K562 (cell line): ENCODE measurements around the gene FKBP11.

Experiments
- JUND ChIP-seq, 2 experiments: IDR thresholded peaks; 2 replicates in 1 of 2; 3 replicates in 1 of 2; pipeline ENCODE4 v1.6.1; 2011; ENCODE audit warnings: borderline replicate concordance in 2 of 2, low read depth in 2 of 2, low read length in 2 of 2, improper control_type of control experiment in 1 of 2, missing biosample characterization in 1 of 2, missing genetic modification characterization in 1 of 2, missing genetic modification reagents in 1 of 2
- NCOA6 ChIP-seq: fragments of 450-650 bp; IDR thresholded peaks from 2 replicates; pipeline ENCODE4 v1.6.1; 2017; ENCODE audit warnings: mild to moderate bottlenecking
- NFATC3 ChIP-seq: fragments of 450-650 bp; IDR thresholded peaks from 2 replicates; pipeline ENCODE4 v1.6.1; 2017; ENCODE audit warnings: mild to moderate bottlenecking
- POLR2A ChIP-seq: fragments of 450-650 bp; conservative IDR thresholded peaks from 2 replicates; pipeline ENCODE4 v1.6.1; 2016
- SMARCA4 ChIP-seq: fragments of 450-650 bp; IDR thresholded peaks from 2 replicates; pipeline ENCODE4 v1.6.1; 2016
- ZNF561 ChIP-seq: fragments of 450-650 bp; formaldehyde crosslinking; conservative IDR thresholded peaks from 2 replicates; pipeline ENCODE4 v1.4.0; 2020; ENCODE audit warnings: mild to moderate bottlenecking, moderate library complexity
- ZNF584 ChIP-seq: fragments of 200-800 bp; sonication (Bioruptor generic); IDR thresholded peaks from 2 replicates; pipeline ENCODE4 v1.6.1; 2016; ENCODE audit warnings: low read depth, mild to moderate bottlenecking, missing genetic modification characterization, missing compliant biosample characterization
- TF ChIP-seq, protein P1 (sequence below): sonication (generic); formaldehyde crosslinking; IDR thresholded peaks from 2 replicates; pipeline ENCODE4 v1.8.1; 2023; ENCODE audit warnings: mild to moderate bottlenecking, missing genetic modification reagents, moderate library complexity
- TF ChIP-seq, protein P2 (sequence below), 3 experiments: IDR thresholded peaks in 2 of 3; conservative IDR thresholded peaks in 1 of 3; 2 replicates each; pipeline ENCODE4 v1.5.1; 2011 to 2012; ENCODE audit warnings: low read length in 3 of 3, mild to moderate bottlenecking in 3 of 3, control low read depth in 2 of 3, improper control_type of control experiment in 1 of 3, inconsistent platforms in 1 of 3, low read depth in 1 of 3, mixed read lengths in 1 of 3, moderate library complexity in 1 of 3; ENCODE audit not compliant: insufficient read depth in 2 of 3
- TF ChIP-seq, protein P3 (sequence below): fragments of 450-650 bp; IDR thresholded peaks from 2 replicates; pipeline ENCODE4 v1.6.1; 2018; ENCODE audit not compliant: partially characterized antibody

DNA sequence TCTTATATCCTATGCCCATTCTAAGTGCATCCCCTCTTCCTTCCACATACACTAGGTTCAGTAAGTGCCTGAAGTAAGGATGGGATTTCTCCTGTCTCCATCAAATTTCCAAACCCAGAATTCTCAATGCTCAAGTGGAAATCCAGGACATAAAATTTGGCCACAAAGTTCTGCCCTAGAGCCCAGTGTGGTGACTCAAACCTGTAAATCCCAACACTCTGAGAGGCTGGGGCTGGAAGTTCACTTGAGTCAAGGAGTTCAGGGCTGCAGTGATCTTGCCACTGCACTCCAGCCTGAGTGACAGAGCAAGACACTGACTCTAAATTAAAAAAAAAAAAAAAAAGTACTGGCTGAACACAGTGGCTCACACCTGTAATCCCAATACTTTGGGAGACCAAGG, 36.5 kb upstream of the FKBP11 start:
- TF ChIP-seq, protein P1, sequence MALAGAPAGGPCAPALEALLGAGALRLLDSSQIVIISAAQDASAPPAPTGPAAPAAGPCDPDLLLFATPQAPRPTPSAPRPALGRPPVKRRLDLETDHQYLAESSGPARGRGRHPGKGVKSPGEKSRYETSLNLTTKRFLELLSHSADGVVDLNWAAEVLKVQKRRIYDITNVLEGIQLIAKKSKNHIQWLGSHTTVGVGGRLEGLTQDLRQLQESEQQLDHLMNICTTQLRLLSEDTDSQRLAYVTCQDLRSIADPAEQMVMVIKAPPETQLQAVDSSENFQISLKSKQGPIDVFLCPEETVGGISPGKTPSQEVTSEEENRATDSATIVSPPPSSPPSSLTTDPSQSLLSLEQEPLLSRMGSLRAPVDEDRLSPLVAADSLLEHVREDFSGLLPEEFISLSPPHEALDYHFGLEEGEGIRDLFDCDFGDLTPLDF (CRISPR knock-in tag): no peak
- TF ChIP-seq POLR2A (no peak), ZNF584 (CRISPR knock-in tag) (no peak), JUND (IDR thresholded peaks at IDR 0.05; ENCODE audit: borderline replicate concordance, low read depth, low read length) (no peak), JUND (tag; IDR thresholded peaks at IDR 0.05; ENCODE audit: borderline replicate concordance, low read depth, low read length) (no peak), NCOA6 (no peak), SMARCA4 (no peak), NFATC3 (no peak), ZNF561 (CRISPR knock-in tag) (no peak)
- TF ChIP-seq, protein P2, sequence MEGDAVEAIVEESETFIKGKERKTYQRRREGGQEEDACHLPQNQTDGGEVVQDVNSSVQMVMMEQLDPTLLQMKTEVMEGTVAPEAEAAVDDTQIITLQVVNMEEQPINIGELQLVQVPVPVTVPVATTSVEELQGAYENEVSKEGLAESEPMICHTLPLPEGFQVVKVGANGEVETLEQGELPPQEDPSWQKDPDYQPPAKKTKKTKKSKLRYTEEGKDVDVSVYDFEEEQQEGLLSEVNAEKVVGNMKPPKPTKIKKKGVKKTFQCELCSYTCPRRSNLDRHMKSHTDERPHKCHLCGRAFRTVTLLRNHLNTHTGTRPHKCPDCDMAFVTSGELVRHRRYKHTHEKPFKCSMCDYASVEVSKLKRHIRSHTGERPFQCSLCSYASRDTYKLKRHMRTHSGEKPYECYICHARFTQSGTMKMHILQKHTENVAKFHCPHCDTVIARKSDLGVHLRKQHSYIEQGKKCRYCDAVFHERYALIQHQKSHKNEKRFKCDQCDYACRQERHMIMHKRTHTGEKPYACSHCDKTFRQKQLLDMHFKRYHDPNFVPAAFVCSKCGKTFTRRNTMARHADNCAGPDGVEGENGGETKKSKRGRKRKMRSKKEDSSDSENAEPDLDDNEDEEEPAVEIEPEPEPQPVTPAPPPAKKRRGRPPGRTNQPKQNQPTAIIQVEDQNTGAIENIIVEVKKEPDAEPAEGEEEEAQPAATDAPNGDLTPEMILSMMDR (IDR thresholded peaks at IDR 0.05 in 2 of 3, conservative IDR thresholded peaks at IDR 0.05 in 1 of 3; ENCODE audit: insufficient read depth in 2 of 3, low read depth in 1 of 3, low read length in 3 of 3): no peak
- TF ChIP-seq, protein P3, sequence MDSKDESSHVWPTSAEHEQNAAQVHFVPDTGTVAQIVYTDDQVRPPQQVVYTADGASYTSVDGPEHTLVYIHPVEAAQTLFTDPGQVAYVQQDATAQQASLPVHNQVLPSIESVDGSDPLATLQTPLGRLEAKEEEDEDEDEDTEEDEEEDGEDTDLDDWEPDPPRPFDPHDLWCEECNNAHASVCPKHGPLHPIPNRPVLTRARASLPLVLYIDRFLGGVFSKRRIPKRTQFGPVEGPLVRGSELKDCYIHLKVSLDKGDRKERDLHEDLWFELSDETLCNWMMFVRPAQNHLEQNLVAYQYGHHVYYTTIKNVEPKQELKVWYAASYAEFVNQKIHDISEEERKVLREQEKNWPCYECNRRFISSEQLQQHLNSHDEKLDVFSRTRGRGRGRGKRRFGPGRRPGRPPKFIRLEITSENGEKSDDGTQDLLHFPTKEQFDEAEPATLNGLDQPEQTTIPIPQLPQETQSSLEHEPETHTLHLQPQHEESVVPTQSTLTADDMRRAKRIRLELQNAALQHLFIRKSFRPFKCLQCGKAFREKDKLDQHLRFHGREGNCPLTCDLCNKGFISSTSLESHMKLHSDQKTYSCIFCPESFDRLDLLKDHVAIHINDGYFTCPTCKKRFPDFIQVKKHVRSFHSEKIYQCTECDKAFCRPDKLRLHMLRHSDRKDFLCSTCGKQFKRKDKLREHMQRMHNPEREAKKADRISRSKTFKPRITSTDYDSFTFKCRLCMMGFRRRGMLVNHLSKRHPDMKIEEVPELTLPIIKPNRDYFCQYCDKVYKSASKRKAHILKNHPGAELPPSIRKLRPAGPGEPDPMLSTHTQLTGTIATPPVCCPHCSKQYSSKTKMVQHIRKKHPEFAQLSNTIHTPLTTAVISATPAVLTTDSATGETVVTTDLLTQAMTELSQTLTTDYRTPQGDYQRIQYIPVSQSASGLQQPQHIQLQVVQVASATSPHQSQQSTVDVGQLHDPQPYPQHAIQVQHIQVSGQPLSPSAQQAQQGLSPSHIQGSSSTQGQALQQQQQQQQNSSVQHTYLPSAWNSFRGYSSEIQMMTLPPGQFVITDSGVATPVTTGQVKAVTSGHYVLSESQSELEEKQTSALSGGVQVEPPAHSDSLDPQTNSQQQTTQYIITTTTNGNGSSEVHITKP: no peak
